Panc1 (cell line): ENCODE results near the gene RBL1.

Experiments used
- CTCF ChIP-seq: fragments of 450-650 bp; IDR thresholded peaks from 2 replicates; pipeline ENCODE4 v1.5.1; 2017; ENCODE audit warnings: mild to moderate bottlenecking
- POLR2AphosphoS5 ChIP-seq: IDR thresholded peaks from 2 replicates; pipeline ENCODE4 v1.6.1; 2012; ENCODE audit warnings: mild to moderate bottlenecking, low read depth, low read length, moderate library complexity

GRCh38 chr20:37144856-37145404 lies 49.1 kb upstream of the RBL1 start:
- TF ChIP-seq CTCF (no peak), POLR2AphosphoS5 (no peak)
